Measurements from ENCODE around the gene HOXA4.

The HOXA4 gene

GRCh38 chr7:27164367-27165088, 34.0 kb upstream of the HOXA4 start:
- no peak overlapping the region for H3K27ac ChIP-seq (replicated peaks)
- peaks cover 63% of the 10 kb centered on the region for H3K27me3 ChIP-seq (ENCODE audit: insufficient read depth, poor library complexity, severe bottlenecking)
- DNase-seq (ENCODE audit: low read depth in 1 of 2, low spot score in 1 of 2): no peak
- no peak overlapping the region for H3K4me3 ChIP-seq (replicated peaks; ENCODE audit: insufficient read depth, low read length)
- TF ChIP-seq REST (IDR thresholded peaks at IDR 0.05; ENCODE audit: insufficient replicate concordance, low read depth) (no peak), GABPA (IDR thresholded peaks at IDR 0.05; ENCODE audit: low read depth) (no peak), POLR2AphosphoS5 (IDR thresholded peaks at IDR 0.05; ENCODE audit: low read depth) (no peak), CTCF (IDR thresholded peaks at IDR 0.05; ENCODE audit: insufficient read depth, low read length) (no peak), SPI1 (IDR thresholded peaks at IDR 0.05; ENCODE audit: borderline replicate concordance, low read depth) (no peak)

- Histone ChIP-seq H3K27me3 (ENCODE audit: insufficient read depth, poor library complexity, severe bottlenecking) (peaks cover 61% of the 10 kb centered on the region), H3K4me3 (replicated peaks; ENCODE audit: insufficient read depth, low read length) (no peak overlapping the region)
- no peak for TF ChIP-seq GABPA (IDR thresholded peaks at IDR 0.05; ENCODE audit: low read depth)
- no peak for TF ChIP-seq SPI1 (IDR thresholded peaks at IDR 0.05; ENCODE audit: borderline replicate concordance, low read depth)
- no peak for TF ChIP-seq POLR2AphosphoS5 (IDR thresholded peaks at IDR 0.05; ENCODE audit: low read depth)
- no peak for TF ChIP-seq REST (IDR thresholded peaks at IDR 0.05; ENCODE audit: insufficient replicate concordance, low read depth)
- TF ChIP-seq CTCF (IDR thresholded peaks at IDR 0.05; ENCODE audit: insufficient read depth, low read length): no peak
Measured at GRCh38 chr7:27164045-27164366, 33.4 kb upstream of the HOXA4 start.

GRCh38 chr7:27163288-27164044, 32.9 kb upstream of the HOXA4 start:
- peaks cover 59% of the 10 kb centered on the region for H3K27me3 ChIP-seq (ENCODE audit: insufficient read depth, poor library complexity, severe bottlenecking)
- no peak for DNase-seq (ENCODE audit: low read depth in 1 of 2, low spot score in 1 of 2)
- no peak overlapping the region for H3K4me3 ChIP-seq (replicated peaks; ENCODE audit: insufficient read depth, low read length)
- no peak overlapping the region for H3K27ac ChIP-seq (replicated peaks)
- TF ChIP-seq REST (IDR thresholded peaks at IDR 0.05; ENCODE audit: insufficient replicate concordance, low read depth): no peak
- no peak for TF ChIP-seq POLR2AphosphoS5 (IDR thresholded peaks at IDR 0.05; ENCODE audit: low read depth)
- TF ChIP-seq CTCF (IDR thresholded peaks at IDR 0.05; ENCODE audit: insufficient read depth, low read length): no peak
- no peak for TF ChIP-seq GABPA (IDR thresholded peaks at IDR 0.05; ENCODE audit: low read depth)
- TF ChIP-seq SPI1 (IDR thresholded peaks at IDR 0.05; ENCODE audit: borderline replicate concordance, low read depth): no peak

More at GRCh38 chr7:27164045-27164366, 33.4 kb upstream of the HOXA4 start:
- no peak for DNase-seq (ENCODE audit: low read depth in 1 of 2, low spot score in 1 of 2)
- H3K27ac ChIP-seq (replicated peaks): no peak overlapping the region

All from HL-60 (cell line).